Lower lobe of right lung (tissue), 2 donors: ENCODE data around the gene SF3B1. TPM values are rescaled to one million over a fixed set of nuclear protein-coding genes. Genes with fewer than 3 reads are reported as not detected.
A peak's percentile ranks its signal among the peaks of the same experiment; 100 is the strongest.

Source experiments
- ATAC-seq, 2 donors: fragments of 200-7000 bp; cut with Tn5 transposase; one replicate each; pipeline ENCODE4 v1.9.1; 2020 to 2022; ENCODE audit warnings: mild to moderate bottlenecking in 2 of 2, moderate library complexity in 2 of 2
- DNase-seq: peaks from one replicate; pipeline ENCODE4 v3.0.0-alpha.2; 2020
- H3K27ac ChIP-seq: fragments of 200-600 bp; one replicate; pipeline ENCODE4 v1.8.0; 2022
- H3K27me3 ChIP-seq: fragments of 200-600 bp; one replicate; pipeline ENCODE4 v1.8.0; 2022; ENCODE audit warnings: low read depth
- H3K36me3 ChIP-seq: fragments of 200-600 bp; one replicate; pipeline ENCODE4 v1.8.0; 2022; ENCODE audit warnings: mild to moderate bottlenecking
- H3K4me1 ChIP-seq: fragments of 200-600 bp; one replicate; pipeline ENCODE4 v1.8.0; 2022
- H3K4me3 ChIP-seq: fragments of 200-600 bp; one replicate; pipeline ENCODE4 v1.8.0; 2022; ENCODE audit warnings: mild to moderate bottlenecking
- H3K9me3 ChIP-seq: fragments of 200-600 bp; one replicate; pipeline ENCODE4 v1.8.0; 2022
- intact Hi-C: fragments of 100-400 bp; cut with DNase I; formaldehyde crosslinking; loops from one replicate; pipeline ENCODE4 v1.11.0; 2022
- total RNA-seq: library from RNA; stranded (reverse); fragmentation: NEBNext Ultra II Directional; extraction: Animal tissue kit (Norgen Biotek cat#: 25700); gene quantifications from one replicate; pipeline ENCODE4 v1.2.1, GENCODE V29; 2021
- TF ChIP-seq, protein P1 (sequence below): fragments of 200-600 bp; IDR thresholded peaks from one replicate; pipeline ENCODE4 v1.8.0; 2022; ENCODE audit warnings: antibody characterized with exemption, mild to moderate bottlenecking
- donor health status: DM: no; HTN: yes; CAD: no; lungs with severe emphysema.

Gene SF3B1
- total RNA-seq, 1 donor from 2014 or later: 230 TPM

DNA sequence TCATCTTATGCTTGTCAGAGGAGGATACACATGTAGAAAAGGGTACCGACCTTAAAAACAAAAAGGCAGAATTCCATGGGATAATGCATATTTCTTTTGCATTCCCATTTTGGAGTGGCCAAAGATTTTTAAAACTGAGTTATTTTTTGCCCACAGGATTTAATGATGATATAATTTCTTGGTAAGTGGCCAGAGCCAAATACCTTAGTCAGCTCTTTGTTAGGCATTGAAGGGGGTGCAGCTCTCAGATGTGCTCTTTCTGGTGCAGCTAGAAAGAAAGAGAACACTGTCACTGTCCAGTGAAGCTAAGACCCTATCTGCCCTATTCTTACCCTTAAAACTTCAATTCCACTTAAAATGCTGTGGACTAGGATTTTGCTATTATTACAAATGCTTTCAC lies 29.3 kb upstream of the SF3B1 start:
- Histone ChIP-seq H3K4me1 (peaks cover 6% of the 10 kb centered on the region), H3K4me3 (no peak overlapping the region), H3K27ac (no peak overlapping the region), H3K9me3 (no peaks in the 10 kb centered on the region), H3K27me3 (no peaks in the 10 kb centered on the region), H3K36me3 (peaks cover 94% of the 10 kb centered on the region)
- TF ChIP-seq, protein P1, sequence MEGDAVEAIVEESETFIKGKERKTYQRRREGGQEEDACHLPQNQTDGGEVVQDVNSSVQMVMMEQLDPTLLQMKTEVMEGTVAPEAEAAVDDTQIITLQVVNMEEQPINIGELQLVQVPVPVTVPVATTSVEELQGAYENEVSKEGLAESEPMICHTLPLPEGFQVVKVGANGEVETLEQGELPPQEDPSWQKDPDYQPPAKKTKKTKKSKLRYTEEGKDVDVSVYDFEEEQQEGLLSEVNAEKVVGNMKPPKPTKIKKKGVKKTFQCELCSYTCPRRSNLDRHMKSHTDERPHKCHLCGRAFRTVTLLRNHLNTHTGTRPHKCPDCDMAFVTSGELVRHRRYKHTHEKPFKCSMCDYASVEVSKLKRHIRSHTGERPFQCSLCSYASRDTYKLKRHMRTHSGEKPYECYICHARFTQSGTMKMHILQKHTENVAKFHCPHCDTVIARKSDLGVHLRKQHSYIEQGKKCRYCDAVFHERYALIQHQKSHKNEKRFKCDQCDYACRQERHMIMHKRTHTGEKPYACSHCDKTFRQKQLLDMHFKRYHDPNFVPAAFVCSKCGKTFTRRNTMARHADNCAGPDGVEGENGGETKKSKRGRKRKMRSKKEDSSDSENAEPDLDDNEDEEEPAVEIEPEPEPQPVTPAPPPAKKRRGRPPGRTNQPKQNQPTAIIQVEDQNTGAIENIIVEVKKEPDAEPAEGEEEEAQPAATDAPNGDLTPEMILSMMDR: no peak
- ATAC-seq (no peak), DNase-seq (no peak)
- intact Hi-C loops: no loop called here

DNA sequence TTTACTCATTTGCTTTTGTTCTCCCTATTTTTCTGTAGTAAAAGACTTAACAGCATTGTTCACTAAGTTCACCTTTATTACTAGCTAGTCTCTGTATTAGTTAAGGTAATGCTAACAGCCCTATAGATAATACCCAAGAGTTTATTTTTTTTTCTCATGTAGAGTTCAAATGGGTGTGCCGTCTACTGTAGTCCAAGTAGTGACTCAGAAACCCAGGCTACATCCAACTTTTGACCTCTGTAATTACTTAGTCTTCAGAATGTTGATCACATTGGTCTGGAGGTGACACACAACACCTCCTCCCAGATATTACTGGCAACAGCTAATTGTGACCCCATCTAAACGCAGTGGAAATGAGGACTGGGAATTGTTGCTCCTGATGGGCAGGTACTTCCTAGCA lies 26.2 kb upstream of the SF3B1 start:
- TF ChIP-seq, protein P1: no peak
- ATAC-seq (no peak), DNase-seq (no peak)
- peaks cover 63% of the 10 kb centered on the region for H3K36me3 ChIP-seq
- H3K4me1 ChIP-seq: peaks cover 6% of the 10 kb centered on the region
- no peaks in the 10 kb centered on the region for H3K27me3 ChIP-seq
- no peak overlapping the region for H3K27ac ChIP-seq
- H3K4me3 ChIP-seq: no peak overlapping the region
- intact Hi-C loops: no loop called here
- H3K9me3 ChIP-seq: no peaks in the 10 kb centered on the region

DNA sequence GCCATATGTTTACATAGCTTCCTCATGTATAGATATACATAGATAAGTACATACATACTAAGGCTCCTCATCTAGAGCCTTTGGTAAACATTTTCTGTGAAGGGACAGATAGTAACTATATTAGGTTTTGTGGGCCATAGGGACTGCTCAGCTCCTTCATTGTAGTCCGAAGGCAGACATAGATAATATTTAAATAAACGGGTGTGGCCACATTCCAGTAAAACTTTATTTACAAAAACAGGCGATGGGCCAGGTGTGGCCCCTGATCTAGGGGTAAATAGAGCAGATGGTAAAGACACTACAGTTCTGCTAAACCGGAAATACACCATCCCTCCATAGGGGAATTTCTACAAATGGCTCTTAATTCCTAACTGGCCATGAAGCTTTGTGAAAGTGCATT lies 25.8 kb upstream of the SF3B1 start:
- intact Hi-C loops: no loop called here
- ATAC-seq (no peak), DNase-seq (no peak)
- TF ChIP-seq, protein P1: no peak
- Histone ChIP-seq H3K4me3 (no peak overlapping the region), H3K9me3 (no peaks in the 10 kb centered on the region), H3K27ac (no peak overlapping the region), H3K36me3 (peaks cover 59% of the 10 kb centered on the region), H3K27me3 (no peaks in the 10 kb centered on the region), H3K4me1 (peaks cover 6% of the 10 kb centered on the region)

DNA sequence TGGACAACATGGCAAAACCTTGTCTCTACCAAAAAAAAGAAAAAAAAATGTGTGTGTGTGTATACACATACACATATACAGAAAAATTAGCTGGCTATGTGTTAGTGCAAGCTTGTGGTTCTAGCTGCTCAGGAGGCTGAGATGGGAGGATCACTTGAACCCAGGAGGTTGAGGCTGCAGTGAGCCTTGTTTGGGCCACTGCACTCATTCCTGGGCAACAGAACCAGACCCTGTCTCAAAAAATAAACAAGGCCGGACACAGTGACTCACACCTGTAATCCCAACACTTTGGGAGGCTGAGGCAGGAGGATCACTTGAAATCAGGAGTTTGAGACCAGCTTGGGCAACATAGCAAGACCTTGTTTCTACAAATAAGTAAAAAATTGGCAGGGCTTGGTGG lies 20.6 kb upstream of the SF3B1 start:
- Histone ChIP-seq H3K4me3 (peak overlapping the region; percentile 90), H3K27ac (no peak overlapping the region), H3K36me3 (peaks cover 12% of the 10 kb centered on the region), H3K9me3 (no peaks in the 10 kb centered on the region), H3K4me1 (peaks cover 16% of the 10 kb centered on the region), H3K27me3 (no peaks in the 10 kb centered on the region)
- intact Hi-C loops: no loop called here
- TF ChIP-seq, protein P1: no peak
- no peak for DNase-seq
- no peak for ATAC-seq

DNA sequence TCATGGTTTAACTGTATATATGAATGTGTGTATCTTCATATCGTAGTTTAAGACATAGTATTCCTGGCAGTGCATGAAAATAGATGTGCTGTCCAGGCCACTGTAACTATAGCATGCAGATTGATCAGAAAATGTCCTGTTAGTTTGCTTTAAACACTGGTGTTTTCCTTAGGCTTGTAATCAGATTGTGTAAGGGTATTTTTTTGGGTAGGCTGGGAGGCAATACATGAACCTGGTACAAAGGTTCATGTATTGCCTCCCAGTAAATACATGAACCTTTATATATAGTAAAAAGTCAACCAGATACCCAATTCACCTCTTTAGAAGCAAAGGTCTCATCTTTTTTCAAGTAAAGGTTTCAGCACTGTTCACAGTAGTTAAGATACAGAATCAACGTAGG lies 20.1 kb upstream of the SF3B1 start:
- Histone ChIP-seq H3K4me1 (peaks cover 16% of the 10 kb centered on the region), H3K4me3 (peak overlapping the region; percentile 90), H3K9me3 (no peaks in the 10 kb centered on the region), H3K36me3 (peaks cover 7% of the 10 kb centered on the region), H3K27ac (peak overlapping the region; percentile 100), H3K27me3 (no peaks in the 10 kb centered on the region)
- intact Hi-C loops: no loop called here
- DNase-seq: no peak
- TF ChIP-seq, protein P1: no peak
- no peak for ATAC-seq

DNA sequence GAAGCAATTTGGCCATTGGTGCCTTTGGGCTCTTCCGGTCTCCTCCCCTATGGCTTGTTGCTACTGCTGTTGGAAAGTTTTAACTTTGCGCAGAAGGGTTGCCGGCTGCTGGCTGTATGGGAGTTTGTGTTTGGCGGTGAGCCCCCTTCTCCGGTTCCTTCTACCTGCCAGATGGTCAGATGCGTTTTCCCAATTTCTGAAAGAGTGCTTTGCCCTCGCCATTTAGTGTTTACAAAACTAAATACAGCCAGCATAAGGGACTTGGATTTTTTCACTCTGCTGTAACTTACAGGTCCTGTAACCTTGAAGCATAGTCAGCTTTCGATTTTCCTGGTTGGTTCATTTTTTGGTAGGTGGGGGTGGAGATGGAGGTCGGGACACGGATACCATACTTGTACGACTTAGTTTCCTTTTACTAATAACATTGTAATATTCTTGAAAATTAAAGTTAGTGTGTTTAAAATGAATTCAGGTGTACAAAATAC lies 19.1 kb upstream of the SF3B1 start:
- TF ChIP-seq, protein P1: no peak
- Histone ChIP-seq H3K4me3 (peak overlapping the region; percentile 90), H3K36me3 (no peaks in the 10 kb centered on the region), H3K9me3 (no peaks in the 10 kb centered on the region), H3K27ac (peak overlapping the region; percentile 100), H3K4me1 (peaks cover 16% of the 10 kb centered on the region), H3K27me3 (no peaks in the 10 kb centered on the region)
- DNase-seq (no peak), ATAC-seq (peak; percentile 75 to 82)
- intact Hi-C loops: no loop called here
